Fibroblast of villous mesenchyme (primary cell): ENCODE data around the gene CAMTA2. TPM values are rescaled to one million over a fixed set of nuclear protein-coding genes. Genes with fewer than 3 reads are reported as not detected.

Source experiments
- DNase-seq: peaks from one replicate; pipeline ENCODE4 v3.0.0-alpha.2; 2010; ENCODE audit warnings: low read depth
- H3K4me3 ChIP-seq: 2 replicates; pipeline ENCODE4 v1.5.1; 2011; ENCODE audit warnings: low read depth, mild to moderate bottlenecking, low read length
- CTCF ChIP-seq: IDR thresholded peaks from 2 replicates; pipeline ENCODE4 v1.5.1; 2012; ENCODE audit warnings: low read depth, mild to moderate bottlenecking, low read length; ENCODE audit not compliant: insufficient read depth
- total RNA-seq: library from RNA; depleted of rRNA; stranded (reverse); fragments of >200 nt; gene quantifications from 2 replicates; pipeline ENCODE4 v1.2.3, GENCODE V29; 2012

CAMTA2 gene
- total RNA-seq, 1 donor = 15.1 TPM

DNA sequence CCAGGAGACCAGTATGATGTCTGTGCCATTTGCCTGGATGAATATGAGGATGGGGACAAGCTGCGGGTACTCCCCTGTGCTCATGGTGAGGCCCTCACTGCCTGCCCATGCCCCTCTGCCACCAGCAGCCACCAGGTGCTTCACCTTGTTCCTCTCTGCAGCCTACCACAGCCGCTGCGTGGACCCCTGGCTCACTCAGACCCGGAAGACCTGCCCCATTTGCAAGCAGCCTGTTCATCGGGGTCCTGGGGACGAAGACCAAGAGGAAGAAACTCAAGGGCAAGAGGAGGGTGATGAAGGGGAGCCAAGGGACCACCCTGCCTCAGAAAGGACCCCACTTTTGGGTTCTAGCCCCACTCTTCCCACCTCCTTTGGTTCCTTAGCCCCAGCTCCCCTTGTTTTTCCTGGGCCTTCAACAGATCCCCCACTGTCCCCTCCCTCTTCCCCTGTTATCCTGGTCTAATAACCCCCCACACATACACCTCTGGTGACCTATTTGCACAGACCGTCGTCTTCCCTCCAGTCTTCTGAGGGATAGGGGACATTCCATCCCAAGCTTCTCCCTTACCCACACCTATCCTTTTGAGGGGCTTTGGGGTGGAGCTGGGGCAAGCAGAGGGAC lies 42.8 kb downstream of the CAMTA2 start:
- TF ChIP-seq CTCF = no peak

DNA sequence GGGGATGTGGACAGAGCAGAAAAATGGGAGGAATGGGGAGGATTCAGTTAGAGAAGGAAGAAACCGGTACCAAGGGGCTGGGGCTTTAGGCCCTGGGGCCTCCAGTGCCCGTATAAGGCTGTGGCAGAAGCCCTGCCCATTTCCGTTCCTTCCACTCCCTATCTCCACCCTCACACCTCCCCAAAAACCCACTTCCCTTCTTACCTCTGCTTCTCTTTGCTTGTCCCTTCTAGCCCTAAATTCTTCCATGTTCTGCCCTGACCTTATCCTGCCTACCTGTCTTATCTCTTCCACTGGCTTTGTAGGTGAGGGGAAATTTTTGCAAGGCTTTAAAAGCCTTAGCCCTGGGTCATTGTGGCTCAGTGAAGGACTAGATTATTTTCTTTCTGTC lies 43.3 kb downstream of the CAMTA2 start:
- no peak for DNase-seq

More for the DNA sequence above, 42.8 kb downstream of the CAMTA2 start:
- peak overlapping the region; percentile 27 for H3K4me3 ChIP-seq
- no peak for DNase-seq

GRCh38 chr17:4942760-4943508 lies 44.5 kb downstream of the CAMTA2 start:
- DNase-seq = no peak
- TF ChIP-seq CTCF = no peak
- H3K4me3 ChIP-seq = no peak overlapping the region

More for the DNA sequence above, 43.3 kb downstream of the CAMTA2 start:
- TF ChIP-seq CTCF = no peak
- no peak overlapping the region for H3K4me3 ChIP-seq

GRCh38 chr17:4941319-4941610 lies 46.2 kb downstream of the CAMTA2 start:
- H3K4me3 ChIP-seq = peak overlapping the region; percentile 96
- TF ChIP-seq CTCF = no peak
- DNase-seq = no peak

DNA sequence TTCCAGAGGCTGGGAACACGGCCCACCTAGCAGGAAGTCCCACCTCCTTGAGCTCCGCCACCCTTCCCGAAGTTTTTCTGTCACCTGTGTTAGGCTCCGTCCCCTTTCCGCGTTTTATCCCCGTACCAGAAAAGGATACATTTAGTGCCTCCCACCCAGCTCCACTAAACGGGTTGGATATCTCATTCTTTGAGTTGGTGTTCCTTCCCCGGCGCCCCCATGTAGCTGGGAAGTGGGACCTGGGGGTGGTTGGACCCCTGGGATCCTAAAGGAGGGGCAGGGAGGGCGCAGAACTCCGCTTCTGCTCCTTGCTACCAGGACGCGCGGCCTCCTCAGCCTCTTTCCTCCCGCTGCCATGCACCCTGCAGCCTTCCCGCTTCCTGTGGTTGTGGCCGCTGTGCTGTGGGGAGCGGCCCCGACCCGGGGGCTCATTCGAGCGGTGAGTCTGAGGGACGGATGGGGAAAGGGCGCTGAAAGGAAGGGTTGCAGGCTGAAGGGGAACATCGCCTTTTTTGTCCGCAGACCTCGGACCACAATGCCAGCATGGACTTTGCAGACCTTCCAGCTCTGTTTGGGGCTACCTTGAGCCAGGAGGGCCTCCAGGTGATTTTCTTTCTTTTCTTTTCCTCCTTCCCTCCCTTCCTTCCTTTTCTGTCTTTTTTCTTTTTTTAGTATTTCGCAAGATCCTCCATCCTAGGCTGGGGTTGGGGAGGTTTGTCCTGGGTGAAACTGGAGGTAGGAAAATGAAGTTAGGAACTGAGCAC lies 46.7 kb downstream of the CAMTA2 start:
- no peak for DNase-seq
- no peak for TF ChIP-seq CTCF
- H3K4me3 ChIP-seq = peak overlapping the region; percentile 96

DNA sequence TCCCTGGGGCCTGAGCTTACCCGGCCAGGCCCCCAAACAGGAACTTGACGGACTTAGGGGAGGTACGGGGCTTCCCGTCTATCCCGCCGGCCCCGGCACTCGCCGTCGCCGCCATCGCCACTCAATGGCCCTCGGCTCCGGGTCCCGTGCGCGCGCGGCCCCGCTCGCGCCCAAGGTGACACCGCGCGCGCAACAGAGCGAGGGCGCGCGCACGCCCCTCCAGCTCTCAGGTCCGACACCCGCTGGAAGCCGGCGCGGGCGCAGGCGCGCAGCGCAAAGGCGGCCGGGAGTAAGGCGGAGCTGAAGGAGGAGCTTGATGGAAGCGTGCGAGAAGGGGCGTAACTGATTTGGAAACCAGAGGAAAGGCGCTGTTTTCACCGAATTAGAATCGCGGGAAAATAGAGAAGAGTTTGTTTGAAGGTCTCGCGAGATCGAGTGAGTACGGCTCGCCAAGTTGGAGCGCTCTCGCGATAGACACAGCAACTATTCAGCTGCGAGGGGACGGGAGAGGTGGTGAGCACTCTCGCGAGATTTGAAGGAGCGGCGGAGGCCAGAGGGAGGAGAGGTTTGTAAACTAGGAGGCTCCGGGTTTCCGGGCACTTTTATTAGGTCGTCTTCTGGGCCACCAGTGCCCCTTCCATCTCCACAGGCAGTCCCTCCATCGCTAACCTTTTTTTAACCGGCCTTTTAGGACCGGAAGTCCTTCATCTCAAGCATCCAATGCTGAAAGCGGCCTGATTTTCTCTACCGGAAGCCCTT lies 47.5 kb downstream of the CAMTA2 start, which contains the start of the genes RNF167 and SLC25A11:
TSS of gene RNF167 (plus strand) at position 473 of the 759 bp plus-strand sequence. CDS start 642 bp downstream, outside the sequence.
TSS of gene SLC25A11 (minus strand) at position 251 of the 759 bp plus-strand sequence. CDS start at position 115, 136 bp downstream.
- DNase-seq = peak; percentile 100
- TF ChIP-seq CTCF = no peak
- peak within 1 kb of the TSS; percentile 96 for H3K4me3 ChIP-seq
